ENCODE data around the gene NEK1.

The NEK1 gene

DNA sequence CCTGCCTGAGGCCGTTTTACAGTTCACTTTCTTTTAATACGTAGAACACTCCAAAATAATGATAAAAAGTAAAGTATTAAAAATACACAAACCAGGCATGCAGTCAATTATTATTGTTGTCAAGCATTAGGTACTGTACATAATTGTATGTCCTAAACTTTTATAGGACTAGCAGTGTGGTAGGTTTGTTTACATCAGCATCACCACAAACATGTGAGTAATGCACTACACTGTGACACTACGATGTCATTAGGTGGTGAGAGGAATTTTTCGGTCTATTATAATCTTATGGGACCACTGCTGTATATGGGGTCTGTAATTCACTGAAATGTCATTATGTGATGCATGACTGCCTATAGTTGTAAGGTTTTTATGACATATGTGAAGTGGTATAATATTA lies 192.1 kb downstream of the NEK1 start:
- no peak for DNase-seq (ENCODE audit: low read depth, low spot score)

GRCh38 chr4:169418846-169419245 lies 193.5 kb downstream of the NEK1 start:
- no peak for DNase-seq (ENCODE audit: low read depth, low spot score)

DNA sequence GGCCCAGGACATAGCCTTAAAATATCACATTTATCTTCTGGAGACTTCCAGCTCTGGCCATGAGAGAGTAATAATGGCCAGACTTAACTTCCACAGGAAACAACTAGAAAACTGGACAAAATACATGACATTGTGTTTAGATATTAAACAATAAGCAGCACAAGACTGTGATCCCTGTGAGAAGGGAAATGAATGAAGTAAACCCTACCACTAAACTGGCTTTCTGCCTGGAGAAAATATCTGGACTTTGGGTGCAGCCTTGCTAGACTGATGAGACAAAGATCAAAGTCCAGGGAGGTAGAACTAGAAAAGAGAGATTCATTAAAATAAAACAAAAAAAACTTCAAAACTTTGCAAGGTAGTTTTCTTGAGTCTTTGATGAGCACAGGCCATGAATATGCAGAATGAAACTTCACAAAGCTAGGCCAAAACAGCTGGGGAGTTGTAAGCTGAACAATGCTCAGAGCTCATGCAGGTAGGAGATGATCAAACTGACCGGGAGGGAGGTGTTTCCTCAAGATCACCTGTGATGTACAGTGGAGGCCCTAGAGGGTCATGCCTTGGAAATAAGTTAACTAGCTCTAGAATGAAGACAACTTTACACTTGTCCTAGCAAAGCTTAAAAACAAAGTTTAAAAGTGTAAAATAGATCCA lies 194.6 kb downstream of the NEK1 start:
- no peak for DNase-seq (ENCODE audit: low read depth, low spot score)

GRCh38 chr4:169416997-169417396 lies 195.4 kb downstream of the NEK1 start:
- no peak for DNase-seq (ENCODE audit: low read depth, low spot score)

DNA sequence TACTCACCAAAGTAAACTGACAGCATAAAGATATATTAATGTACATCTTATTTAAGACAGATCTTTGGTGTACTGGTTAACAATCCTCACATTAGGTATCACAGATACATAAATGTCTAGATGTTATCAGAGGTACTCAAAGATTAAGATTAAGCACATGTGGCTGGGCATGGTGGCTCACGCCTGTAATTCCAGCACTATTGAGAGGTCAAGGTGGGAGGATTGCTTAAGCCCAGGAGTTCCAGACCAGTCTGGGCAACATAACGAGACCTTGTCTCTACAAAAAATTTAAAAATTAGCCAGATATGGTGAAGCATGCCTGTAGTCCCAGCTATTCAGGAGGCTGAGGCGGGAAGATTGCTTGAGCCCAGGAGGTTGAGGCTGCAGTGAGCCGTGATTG lies 195.9 kb downstream of the NEK1 start:
- DNase-seq (ENCODE audit: low read depth, low spot score), result no peak

DNA sequence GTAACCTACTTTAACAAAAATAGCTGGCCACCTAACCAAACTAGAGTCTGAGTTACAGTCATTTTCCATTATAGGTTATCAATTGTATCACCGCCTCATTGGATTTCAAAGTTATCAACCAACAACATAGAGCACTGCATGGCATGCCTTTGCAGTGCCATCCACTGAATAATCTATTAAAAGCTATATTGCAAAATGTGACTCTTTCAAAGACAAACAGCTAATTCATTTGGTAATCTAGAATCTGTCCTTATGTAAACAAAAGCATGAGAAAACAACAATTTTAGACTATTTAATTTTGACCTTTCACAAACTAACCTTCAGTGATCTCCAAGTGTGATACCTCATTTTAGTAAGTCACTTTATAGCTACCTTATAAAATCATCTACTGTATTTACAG lies 197.5 kb downstream of the NEK1 start:
- no peak for DNase-seq (ENCODE audit: low read depth, low spot score)

DNA sequence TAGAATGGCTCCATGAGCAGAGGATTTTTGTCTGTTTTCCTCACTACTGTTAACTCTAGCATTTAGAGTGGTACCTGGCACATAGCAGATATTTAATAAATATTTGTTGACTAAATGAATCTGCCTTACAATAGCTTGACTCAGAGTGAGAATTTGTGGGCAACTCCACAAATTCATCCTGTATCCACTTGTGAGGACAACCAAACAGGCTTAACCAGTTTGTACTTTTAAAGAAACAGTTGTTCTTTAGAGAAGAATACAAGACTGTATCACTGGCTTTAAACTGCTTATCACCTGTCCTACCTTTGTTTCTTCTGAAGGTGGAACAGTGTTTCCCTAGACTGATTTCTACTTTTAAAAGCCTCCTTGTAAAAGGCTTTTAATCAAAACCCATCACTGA lies 200.3 kb downstream of the NEK1 start:
- no peak for DNase-seq (ENCODE audit: low read depth, low spot score)

- peak; percentile 69 for DNase-seq (ENCODE audit: low read depth, low spot score)
Observed at GRCh38 chr4:169410839-169411770, 201.3 kb downstream of the NEK1 start.

DNA sequence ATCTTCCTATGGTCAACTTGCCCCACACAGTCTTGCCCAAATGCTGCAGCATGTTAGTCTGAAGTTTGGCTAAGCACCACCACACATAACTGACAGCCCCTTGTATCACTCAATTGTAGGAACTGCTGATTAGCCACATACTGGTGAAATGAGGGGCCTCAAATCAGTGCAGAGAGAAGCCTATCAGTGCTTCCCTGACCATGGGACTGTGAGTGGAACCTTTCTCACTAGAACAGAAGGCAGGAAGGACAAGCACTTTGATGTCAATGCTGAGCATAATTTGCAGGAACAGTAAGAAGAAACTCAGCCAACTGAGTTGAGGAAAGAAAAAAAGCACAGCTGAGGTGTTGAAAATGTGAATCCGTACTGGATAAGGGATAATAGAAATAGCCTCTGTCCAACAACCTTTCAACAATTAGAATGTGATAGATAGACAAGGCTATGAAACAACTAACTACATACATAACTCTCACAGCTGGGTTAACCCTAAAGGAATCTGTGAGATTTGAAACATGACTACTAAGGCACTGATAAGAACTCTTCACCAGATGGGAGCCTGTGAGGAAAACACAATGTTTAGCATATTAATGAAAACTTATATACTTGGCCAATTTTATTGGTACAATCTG lies 205.1 kb downstream of the NEK1 start:
- DNase-seq (ENCODE audit: low read depth, low spot score), result no peak

DNA sequence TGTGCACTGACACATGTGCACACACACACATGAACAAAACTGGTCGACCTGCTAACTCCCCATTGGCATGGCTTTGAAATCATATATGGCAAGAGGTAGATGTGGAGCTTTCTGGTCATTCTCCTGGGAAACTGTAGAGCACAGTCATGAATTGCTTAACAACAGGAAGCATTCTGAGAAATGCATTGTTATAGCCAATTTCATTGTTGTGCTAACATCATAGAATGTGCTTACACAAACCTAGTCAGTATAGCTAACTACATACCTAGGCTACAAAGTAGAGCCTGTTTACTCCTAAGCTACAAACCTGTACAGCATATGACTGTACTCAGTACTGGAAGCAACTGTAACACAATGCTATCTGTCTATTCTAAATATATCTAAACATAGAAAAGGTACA lies 207.4 kb downstream of the NEK1 start:
- no peak for DNase-seq (ENCODE audit: low read depth, low spot score)

GRCh38 chr4:169400832-169401231 lies 211.6 kb downstream of the NEK1 start:
- no peak for DNase-seq (ENCODE audit: low read depth, low spot score)

DNA sequence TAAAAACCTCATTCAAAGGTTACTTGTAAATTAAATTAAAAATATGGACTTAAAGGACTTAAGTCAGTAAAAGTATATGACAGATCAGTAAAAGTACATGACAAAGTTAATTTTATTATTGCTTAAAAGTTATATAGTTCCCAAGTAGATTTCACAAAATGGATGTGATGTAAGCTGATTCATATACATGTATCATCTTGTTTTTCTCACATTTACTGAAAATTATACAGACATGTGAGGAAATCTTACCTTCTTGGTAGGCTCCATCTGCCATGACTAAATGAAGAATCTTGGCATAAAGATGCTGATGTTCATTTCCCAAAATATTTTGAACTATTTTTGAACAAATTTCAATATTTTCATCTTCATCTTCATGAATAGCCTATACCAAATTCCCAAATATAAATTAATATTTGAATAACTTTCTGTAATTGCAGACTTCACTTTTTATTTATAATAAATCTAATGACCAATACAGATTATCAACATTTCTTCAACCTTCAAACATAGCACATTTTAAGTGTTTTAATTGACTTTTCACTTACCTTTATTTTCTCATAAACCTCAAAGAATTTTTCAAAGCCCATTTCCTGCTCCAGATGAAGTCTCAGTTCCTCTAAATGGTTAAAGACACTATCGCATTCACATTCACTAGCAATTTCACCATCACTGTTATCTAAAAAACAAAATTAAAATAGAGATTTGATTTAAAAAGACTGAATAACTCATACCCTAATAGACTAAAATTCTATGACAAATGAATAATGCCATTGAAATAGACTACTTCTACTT lies 212.2 kb downstream of the NEK1 start:
- no peak for DNase-seq (ENCODE audit: low read depth, low spot score)

GRCh38 chr4:169398316-169398715 lies 214.1 kb downstream of the NEK1 start:
- no peak for DNase-seq (ENCODE audit: low read depth, low spot score)

GRCh38 chr4:169397762-169398161 lies 214.6 kb downstream of the NEK1 start:
- DNase-seq (ENCODE audit: low read depth, low spot score), result no peak

DNA sequence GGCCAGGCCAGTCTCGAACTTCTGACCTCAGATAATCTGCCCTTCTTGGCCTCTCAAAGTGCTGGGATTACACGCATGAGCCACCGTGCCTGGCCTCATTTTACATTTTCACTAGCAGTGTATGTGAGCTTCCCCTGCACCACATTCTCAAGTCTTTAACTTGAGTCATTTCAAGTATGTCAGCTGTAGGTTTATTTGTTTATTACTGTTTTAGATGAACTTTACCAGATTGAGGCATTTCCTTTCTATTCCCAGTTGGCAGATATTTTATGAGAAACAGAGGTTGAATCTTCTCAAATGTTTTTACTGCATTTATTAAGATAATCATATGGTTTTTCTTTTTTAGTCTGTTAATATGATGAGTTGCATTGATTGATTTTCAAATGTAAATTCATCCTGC lies 227.0 kb downstream of the NEK1 start:
- DNase-seq (ENCODE audit: low read depth, low spot score), result peak; percentile 33

DNA sequence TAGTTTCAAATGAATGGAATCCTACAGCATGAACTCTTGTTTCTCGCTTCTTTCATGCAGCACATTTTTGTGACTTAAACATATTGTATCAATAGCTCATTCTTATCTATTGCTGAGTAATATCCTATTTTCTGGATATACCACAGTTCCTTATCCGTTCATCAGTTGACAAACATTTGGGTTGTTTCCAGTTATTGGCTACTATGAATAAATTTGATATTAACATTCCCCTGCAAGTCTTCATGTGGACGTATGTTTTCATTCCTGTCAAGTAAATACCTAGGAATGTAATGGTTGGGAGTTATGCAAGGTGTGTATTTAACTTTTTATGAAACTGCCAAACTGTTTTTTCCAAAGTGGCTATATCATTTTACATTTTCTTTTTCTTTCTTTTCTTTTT lies 227.6 kb downstream of the NEK1 start:
- DNase-seq (ENCODE audit: low read depth, low spot score), result no peak

DNA sequence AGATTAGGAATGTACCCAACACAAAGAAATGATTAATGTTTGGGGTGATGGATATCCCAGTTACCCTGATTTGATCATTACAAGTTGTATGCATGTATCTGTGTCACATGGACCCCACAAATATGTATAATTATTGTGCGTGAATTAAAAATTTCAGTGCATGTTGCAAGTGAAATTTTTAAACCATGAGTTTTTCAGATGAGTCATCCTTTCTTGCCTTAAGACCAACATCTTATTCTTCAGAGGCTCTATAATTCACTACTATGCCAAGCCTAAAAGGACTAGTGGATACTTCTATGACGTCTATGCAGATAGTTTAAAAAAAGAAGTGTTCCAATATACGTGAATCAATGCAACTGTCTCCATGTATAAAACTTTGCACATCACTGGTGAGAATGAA lies 228.7 kb downstream of the NEK1 start:
- peak; percentile 34 for DNase-seq (ENCODE audit: low read depth, low spot score)

DNA sequence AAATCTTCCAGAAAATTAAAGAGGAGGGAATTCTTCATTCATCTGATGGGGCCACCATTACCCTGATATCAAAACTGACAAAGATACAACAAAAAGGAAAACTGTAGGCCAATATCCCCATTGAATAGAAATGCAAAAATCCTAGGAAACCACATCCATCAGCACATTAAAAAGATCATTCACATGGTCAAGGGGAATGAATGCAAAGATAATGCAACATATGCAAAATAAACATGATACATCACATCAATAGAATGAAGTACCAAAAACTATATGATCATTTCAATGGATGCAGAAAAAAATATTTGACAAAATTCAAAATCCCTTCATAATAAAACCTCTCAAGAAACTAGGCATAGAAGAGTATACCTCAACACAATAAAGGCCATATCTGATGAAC lies 232.7 kb downstream of the NEK1 start:
- DNase-seq (ENCODE audit: low read depth, low spot score), result no peak

GRCh38 chr4:169377367-169377766 lies 235.0 kb downstream of the NEK1 start:
- no peak for DNase-seq (ENCODE audit: low read depth, low spot score)

GRCh38 chr4:169376421-169376820 lies 236.0 kb downstream of the NEK1 start:
- DNase-seq (ENCODE audit: low read depth, low spot score), result no peak

GRCh38 chr4:169372791-169373190 lies 239.6 kb downstream of the NEK1 start:
- no peak for DNase-seq (ENCODE audit: low read depth, low spot score)

DNA sequence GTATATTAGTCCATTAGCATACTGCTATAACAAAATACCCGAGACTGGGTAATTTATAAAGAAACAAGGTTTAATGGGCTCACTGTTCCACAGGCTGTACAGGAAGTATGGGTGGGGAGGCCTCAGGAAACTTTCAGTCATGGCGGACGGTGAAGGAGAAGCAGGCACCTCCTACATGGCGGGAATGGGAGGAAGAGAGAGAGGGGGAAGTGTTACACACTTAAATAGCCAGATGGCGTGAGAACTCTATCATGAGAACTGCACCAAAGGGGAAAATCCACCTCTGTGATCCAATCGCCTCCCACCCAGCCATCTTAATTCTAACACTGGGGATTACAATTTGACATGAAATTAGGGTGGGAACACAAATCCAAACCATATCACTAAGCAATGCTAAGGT lies 242.7 kb downstream of the NEK1 start:
- DNase-seq (ENCODE audit: low read depth, low spot score), result no peak

Data from brain pericyte (primary cell).